ENCODE results near the gene SEMA6C. TPM values are rescaled to one million over a fixed set of nuclear protein-coding genes. Genes with fewer than 3 reads are reported as not detected.

Gene SEMA6C
- total RNA-seq (1 to 10 TPM; 1.4 to 1.5 TPM), polyA plus RNA-seq (1 to 10 TPM; 1.4 TPM)

- H3K27ac ChIP-seq (ENCODE audit: low read depth in 1 of 2, low read length in 2 of 2): peak within 1 kb of the TSS; percentile 40 to 75
- peak within 1 kb of the TSS; percentile 64 to 82 (median 65) for H3K4me3 ChIP-seq (ENCODE audit: low read depth in 1 of 3, low read length in 3 of 3)
- H3K9me3 ChIP-seq (ENCODE audit: control insufficient read depth in 4 of 4, low read length in 3 of 4): no peaks in the 10 kb centered on the region
- WGBS: under 1% methylated on average over 61 of the region's 61 CpGs
- H3K36me3 ChIP-seq (ENCODE audit: control insufficient read depth in 4 of 4, insufficient read depth in 3 of 4, low read depth in 1 of 4, low read length in 3 of 4): peaks cover 0 to 2% (median 0%) of the 10 kb centered on the region in 4 donors
- H3K27me3 ChIP-seq (ENCODE audit: control insufficient read depth in 4 of 4, insufficient read depth in 4 of 4, low read length in 3 of 4): no peaks in the 10 kb centered on the region
- TF ChIP-seq HNF4G (IDR thresholded peaks at IDR 0.05) (no peak), EGR1 (IDR thresholded peaks at IDR 0.05; ENCODE audit: low read depth in 2 of 2) (no peak), RAD21 (IDR thresholded peaks at IDR 0.05) (peak in 1 of 2 donors; percentile 35), NR2F2 (IDR thresholded peaks at IDR 0.05) (no peak), GABPA (IDR thresholded peaks at IDR 0.05 in 1 of 2, conservative IDR thresholded peaks at IDR 0.05 in 1 of 2) (peak in 1 of 2 donors; percentile 27), CTCF (IDR thresholded peaks at IDR 0.05; ENCODE audit: low read depth, low read length, missing input control) (no peak), YY1 (IDR thresholded peaks at IDR 0.05) (peak; percentile 57), TAF1 (conservative IDR thresholded peaks at IDR 0.05) (peak; percentile 90), FOXA1 (IDR thresholded peaks at IDR 0.05) (peak; percentile 33), FOXA2 (IDR thresholded peaks at IDR 0.05) (no peak), RXRA (IDR thresholded peaks at IDR 0.05) (peak; percentile 7 to 20), REST (IDR thresholded peaks at IDR 0.05) (peak; percentile 86), JUND (IDR thresholded peaks at IDR 0.05) (no peak), SP1 (IDR thresholded peaks at IDR 0.05) (peak; percentile 68), ZBTB33 (IDR thresholded peaks at IDR 0.05) (no peak), HNF4A (conservative IDR thresholded peaks at IDR 0.05) (peak; percentile 53 to 79), MAX (IDR thresholded peaks at IDR 0.05) (no peak), ATF3 (IDR thresholded peaks at IDR 0.05) (no peak)
- H3K9ac ChIP-seq (ENCODE audit: low read depth in 1 of 2, low read length in 2 of 2): peak within 1 kb of the TSS in 1 of 2 donors; percentile 12
- H3K4me1 ChIP-seq (ENCODE audit: control insufficient read depth in 4 of 4, insufficient read depth in 4 of 4, low read length in 3 of 4): peaks cover 0 to 25% (median 16%) of the 10 kb centered on the region in 4 donors
- DNase-seq (ENCODE audit: low spot score): peak; percentile 92
These were observed at the start of gene SEMA6C for GRCh38 chr1:151146412-151147131. Gene SEMA6C, minus strand, starts transcription at chr1:151146631. Its CDS starts 4,010 bp downstream, at chr1:151142621.

Measured in liver (tissue), 9 donors.